Measurements from ENCODE around the gene PPP1R3D.
A peak's percentile ranks its signal among the peaks of the same experiment; 100 is the strongest.

PPP1R3D gene

DNA sequence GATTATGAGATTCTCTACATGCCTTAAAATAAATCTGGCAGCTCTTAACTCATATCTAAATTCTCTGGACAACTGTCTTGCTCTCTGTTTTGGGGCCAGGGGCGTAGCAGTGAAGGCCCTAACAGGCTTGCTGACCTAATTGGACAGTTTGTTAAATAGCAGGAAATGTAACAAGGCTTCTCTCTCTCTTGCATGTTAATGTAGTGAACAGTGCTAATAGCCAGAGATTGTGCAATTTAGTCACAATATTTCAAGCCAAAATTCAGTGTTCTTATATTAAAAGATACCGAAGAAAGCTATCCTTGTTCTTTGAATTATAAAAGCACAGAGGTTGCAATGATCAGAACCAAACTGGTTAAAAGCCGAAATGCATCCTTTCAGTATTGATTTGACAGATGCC is 3.0 kb downstream of the PPP1R3D start:
- Histone ChIP-seq H3K9me3 (ENCODE audit: control insufficient read depth, insufficient read depth, low read length) (peaks cover 5% of the 10 kb centered on the region), H3K9ac (ENCODE audit: low read depth, low read length) (no peak overlapping the region), H3K4me3 (ENCODE audit: low read depth, low read length) (no peak overlapping the region), H3K36me3 (ENCODE audit: control insufficient read depth, insufficient read depth, low read length) (peaks cover 5% of the 10 kb centered on the region), H3K27me3 (ENCODE audit: control insufficient read depth, insufficient read depth, low read length) (peaks cover 38% of the 10 kb centered on the region), H3K4me1 (ENCODE audit: control insufficient read depth, insufficient read depth, low read length) (peaks cover 12% of the 10 kb centered on the region), H3K27ac (ENCODE audit: low read depth, low read length) (no peak overlapping the region)

DNA sequence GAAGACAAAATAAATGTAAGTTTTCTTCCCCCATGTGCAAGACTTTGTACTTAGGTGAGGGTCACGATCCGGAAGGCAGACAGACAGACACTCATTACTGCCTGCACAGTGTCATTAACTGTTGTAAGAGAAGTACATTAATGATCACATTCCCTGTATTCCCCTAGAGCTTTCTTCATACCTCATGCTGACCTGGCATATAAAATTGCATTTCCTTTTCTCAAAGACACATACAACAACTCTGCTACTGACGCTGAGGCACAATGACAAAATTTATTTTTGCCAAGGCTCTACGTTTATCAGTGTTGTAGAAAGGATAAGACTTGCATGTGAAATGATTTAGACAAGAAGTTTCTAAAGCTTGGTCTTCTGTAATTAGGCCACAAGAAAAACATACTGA is 3.7 kb downstream of the PPP1R3D start:
- Histone ChIP-seq H3K36me3 (ENCODE audit: control insufficient read depth, insufficient read depth, low read length) (no peaks in the 10 kb centered on the region), H3K27me3 (ENCODE audit: control insufficient read depth, insufficient read depth, low read length) (peaks cover 38% of the 10 kb centered on the region), H3K4me1 (ENCODE audit: control insufficient read depth, insufficient read depth, low read length) (peaks cover 13% of the 10 kb centered on the region), H3K9me3 (ENCODE audit: control insufficient read depth, insufficient read depth, low read length) (peaks cover 5% of the 10 kb centered on the region), H3K4me3 (ENCODE audit: low read depth, low read length) (no peak overlapping the region), H3K9ac (ENCODE audit: low read depth, low read length) (no peak overlapping the region), H3K27ac (ENCODE audit: low read depth, low read length) (no peak overlapping the region)

DNA sequence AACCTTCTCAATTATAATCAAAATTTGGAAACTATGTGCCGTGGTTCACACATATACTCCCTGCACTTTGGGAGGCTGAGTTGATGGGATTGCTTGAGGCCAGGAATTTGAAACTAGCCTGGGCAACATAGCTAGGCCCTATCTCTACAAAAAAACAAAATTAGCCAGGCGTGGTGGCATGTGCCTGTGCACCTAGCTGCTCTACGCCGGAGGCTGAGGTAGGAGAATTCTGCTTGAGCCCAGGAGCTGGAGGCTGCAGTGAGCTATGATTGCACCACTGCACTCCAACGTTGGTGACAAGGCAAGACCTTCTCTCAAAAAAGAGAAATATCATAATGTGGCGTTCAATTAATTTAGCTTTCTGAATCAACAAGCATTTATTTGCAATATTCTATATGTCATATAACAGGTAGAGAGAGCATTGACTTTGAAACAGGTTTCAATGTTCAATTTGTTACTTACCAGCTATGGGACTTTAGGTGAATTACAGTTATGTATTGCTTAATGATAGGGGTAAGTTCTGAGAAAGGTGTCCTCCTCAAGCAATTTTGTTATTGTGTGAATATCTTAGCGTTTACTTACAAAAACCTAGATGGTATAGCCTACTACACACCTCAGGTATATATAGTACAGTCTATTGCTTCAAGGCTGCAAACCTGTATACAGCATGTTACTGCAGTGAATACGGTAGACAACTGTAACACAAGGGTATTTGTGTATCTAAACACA is 4.5 kb downstream of the PPP1R3D start:
- H3K9me3 ChIP-seq (ENCODE audit: control insufficient read depth, insufficient read depth, low read length): peaks cover 5% of the 10 kb centered on the region
- H3K4me3 ChIP-seq (ENCODE audit: low read depth, low read length): no peak overlapping the region
- H3K9ac ChIP-seq (ENCODE audit: low read depth, low read length): no peak overlapping the region
- no peaks in the 10 kb centered on the region for H3K36me3 ChIP-seq (ENCODE audit: control insufficient read depth, insufficient read depth, low read length)
- H3K4me1 ChIP-seq (ENCODE audit: control insufficient read depth, insufficient read depth, low read length): peaks cover 8% of the 10 kb centered on the region
- H3K27ac ChIP-seq (ENCODE audit: low read depth, low read length): no peak overlapping the region
- peaks cover 38% of the 10 kb centered on the region for H3K27me3 ChIP-seq (ENCODE audit: control insufficient read depth, insufficient read depth, low read length)

DNA sequence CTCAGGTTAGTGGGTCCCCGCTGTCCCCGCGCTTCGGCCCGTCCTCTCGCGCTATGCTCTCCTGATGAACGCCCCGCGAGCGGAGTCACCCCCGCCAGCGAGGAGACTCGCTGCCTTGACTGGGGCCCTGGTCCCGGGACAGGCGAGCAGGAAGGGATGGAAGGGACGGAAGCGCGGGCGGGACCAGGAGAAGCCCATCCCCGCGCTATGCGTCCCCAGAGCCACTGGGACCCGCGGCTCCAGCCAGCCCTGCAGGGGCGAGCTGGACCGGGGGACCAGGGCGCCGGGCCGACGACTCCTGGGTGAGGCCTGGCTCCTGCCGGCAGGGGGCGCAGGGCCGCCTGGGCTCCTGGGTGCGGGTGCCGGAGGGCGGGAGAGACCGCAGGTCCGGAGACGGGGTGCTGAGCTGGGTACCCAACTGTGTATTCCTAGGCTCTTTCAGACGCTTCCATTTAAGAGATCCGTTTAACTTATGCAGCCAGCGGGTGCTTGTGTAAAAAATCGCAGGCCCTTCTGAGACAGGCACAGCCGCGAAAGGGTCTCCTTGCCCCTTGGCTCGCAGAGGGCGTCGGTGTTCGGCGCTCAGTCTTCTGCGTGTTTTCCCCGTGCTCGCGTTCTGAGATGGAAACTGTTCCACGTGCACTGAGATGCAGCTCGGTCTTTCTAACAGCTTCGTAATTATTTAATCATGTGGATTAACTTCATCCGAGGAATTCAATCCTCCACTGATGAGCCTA is 6.1 kb downstream of the PPP1R3D start:
- no peaks in the 10 kb centered on the region for H3K36me3 ChIP-seq (ENCODE audit: control insufficient read depth, insufficient read depth, low read length)
- H3K4me3 ChIP-seq (ENCODE audit: low read depth, low read length): peak overlapping the region; percentile 57
- no peak overlapping the region for H3K27ac ChIP-seq (ENCODE audit: low read depth, low read length)
- peaks cover 34% of the 10 kb centered on the region for H3K27me3 ChIP-seq (ENCODE audit: control insufficient read depth, insufficient read depth, low read length)
- H3K4me1 ChIP-seq (ENCODE audit: control insufficient read depth, insufficient read depth, low read length): peaks cover 8% of the 10 kb centered on the region
- H3K9ac ChIP-seq (ENCODE audit: low read depth, low read length): no peak overlapping the region
- peaks cover 2% of the 10 kb centered on the region for H3K9me3 ChIP-seq (ENCODE audit: control insufficient read depth, insufficient read depth, low read length)

DNA sequence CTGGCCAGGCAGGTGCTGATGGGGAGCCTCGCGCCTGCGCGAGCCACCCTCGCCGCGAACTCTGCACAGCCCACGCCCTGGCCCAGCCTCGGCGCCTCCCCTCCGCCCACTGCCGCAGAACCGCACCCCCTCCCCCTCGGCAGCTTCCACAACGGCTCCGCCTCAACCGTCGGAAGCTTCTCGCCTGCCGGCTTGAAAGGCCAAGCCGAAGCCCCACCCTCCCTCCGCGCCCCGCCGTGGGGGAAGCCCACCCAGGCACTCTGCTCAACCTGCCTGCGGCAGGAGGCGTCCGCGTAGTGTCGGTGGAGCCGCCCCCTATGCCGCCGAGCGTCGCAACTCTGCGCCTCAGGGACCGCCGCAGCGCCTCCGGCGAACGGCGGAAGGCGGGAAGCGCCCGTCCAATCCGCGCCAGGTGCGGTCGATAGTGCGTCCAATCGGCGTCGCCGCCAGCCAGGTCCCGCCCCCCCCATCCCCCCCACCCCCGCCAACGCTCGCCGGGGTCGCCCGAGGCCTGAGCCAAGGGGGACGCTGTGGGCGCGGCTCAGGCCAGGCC is 6.7 kb downstream of the PPP1R3D start, which contains the start of gene SYCP2:
SYCP2 (minus strand) TSS at position 342 of the 553 bp plus-strand sequence. CDS start 11,224 bp downstream, outside the sequence.
- peak within 1 kb of the TSS; percentile 57 for H3K4me3 ChIP-seq (ENCODE audit: low read depth, low read length)
- no peak within 1 kb of the TSS for H3K9ac ChIP-seq (ENCODE audit: low read depth, low read length)
- H3K36me3 ChIP-seq (ENCODE audit: control insufficient read depth, insufficient read depth, low read length): no peaks in the 10 kb centered on the region
- no peak within 1 kb of the TSS for H3K27ac ChIP-seq (ENCODE audit: low read depth, low read length)
- H3K9me3 ChIP-seq (ENCODE audit: control insufficient read depth, insufficient read depth, low read length): no peaks in the 10 kb centered on the region
- peaks cover 8% of the 10 kb centered on the region for H3K4me1 ChIP-seq (ENCODE audit: control insufficient read depth, insufficient read depth, low read length)
- peaks cover 28% of the 10 kb centered on the region for H3K27me3 ChIP-seq (ENCODE audit: control insufficient read depth, insufficient read depth, low read length)

DNA sequence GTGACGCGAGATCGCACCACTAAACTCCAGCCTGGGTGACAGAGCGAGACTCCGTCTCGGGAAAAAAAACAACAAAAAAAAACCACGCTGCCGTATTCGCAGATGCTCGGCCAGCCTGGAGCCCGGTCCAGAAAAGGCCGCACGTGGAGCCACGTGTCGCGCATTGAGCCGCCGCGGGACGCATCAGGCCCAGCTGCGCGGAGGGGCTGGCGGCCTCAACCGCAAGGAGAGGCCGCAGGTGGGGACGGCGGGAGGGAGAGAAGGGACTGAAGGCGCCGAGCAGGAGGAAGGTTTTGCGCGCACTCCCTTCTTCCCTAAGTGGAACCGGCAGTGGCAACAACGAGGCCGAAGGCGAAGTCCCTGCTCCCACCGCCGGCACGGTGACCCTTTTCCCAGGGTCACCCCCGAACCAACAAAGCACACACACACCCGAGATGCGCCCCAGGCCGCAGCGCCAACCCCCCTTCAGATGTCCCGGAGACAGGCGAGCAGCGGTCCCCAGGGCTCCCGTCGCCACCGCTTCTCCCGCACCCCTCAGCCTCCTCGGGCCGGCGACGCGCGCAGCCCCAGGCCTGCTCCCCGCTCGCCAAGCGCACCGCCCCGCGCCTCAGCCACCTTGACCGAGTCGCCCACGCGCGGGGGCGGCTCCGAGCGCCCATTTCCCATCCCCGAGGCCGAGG is 7.3 kb downstream of the PPP1R3D start:
- H3K4me3 ChIP-seq (ENCODE audit: low read depth, low read length): no peak overlapping the region
- H3K36me3 ChIP-seq (ENCODE audit: control insufficient read depth, insufficient read depth, low read length): no peaks in the 10 kb centered on the region
- H3K4me1 ChIP-seq (ENCODE audit: control insufficient read depth, insufficient read depth, low read length): peaks cover 8% of the 10 kb centered on the region
- H3K27me3 ChIP-seq (ENCODE audit: control insufficient read depth, insufficient read depth, low read length): peaks cover 21% of the 10 kb centered on the region
- H3K27ac ChIP-seq (ENCODE audit: low read depth, low read length): no peak overlapping the region
- H3K9ac ChIP-seq (ENCODE audit: low read depth, low read length): no peak overlapping the region
- H3K9me3 ChIP-seq (ENCODE audit: control insufficient read depth, insufficient read depth, low read length): no peaks in the 10 kb centered on the region

DNA sequence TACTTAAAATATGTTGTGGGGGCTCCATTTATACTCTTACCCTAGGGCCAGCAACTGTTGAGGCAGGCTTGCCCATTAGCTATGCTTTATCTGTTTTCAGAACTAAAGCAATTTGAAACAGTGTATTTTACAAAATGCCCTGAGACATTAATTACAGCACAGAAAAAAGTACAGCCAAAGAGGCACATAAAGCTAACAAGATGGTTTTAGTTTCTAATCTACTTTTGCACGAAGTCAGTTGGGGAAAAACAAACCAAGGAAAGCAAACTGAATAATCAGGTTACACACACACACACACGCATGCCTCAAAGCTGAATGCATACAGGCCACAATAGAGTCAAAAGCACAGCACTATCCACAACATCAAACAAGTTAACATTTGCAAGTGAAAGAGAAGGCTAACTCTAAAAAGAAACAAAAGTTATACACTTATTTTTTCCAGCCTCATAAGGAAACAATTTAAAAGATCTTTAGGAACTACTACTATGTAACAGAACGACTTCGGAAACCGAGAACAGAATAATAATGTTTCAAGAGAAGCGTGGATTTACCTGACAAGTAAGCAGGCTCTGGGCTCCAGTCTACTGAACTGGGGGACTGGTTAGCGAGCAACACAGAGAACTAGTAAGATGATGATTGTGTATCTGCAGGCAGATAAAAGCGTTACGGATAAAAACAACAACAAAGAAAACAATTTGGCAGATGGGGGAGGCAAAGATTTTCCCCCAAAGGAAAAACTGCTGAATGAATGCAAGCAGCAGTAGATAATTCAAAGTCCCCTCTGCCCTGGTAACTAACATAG is 8.4 kb downstream of the PPP1R3D start:
- Histone ChIP-seq H3K27me3 (ENCODE audit: control insufficient read depth, insufficient read depth, low read length) (peaks cover 21% of the 10 kb centered on the region), H3K27ac (ENCODE audit: low read depth, low read length) (peak overlapping the region; percentile 30), H3K4me1 (ENCODE audit: control insufficient read depth, insufficient read depth, low read length) (peaks cover 8% of the 10 kb centered on the region), H3K36me3 (ENCODE audit: control insufficient read depth, insufficient read depth, low read length) (no peaks in the 10 kb centered on the region), H3K4me3 (ENCODE audit: low read depth, low read length) (no peak overlapping the region), H3K9me3 (ENCODE audit: control insufficient read depth, insufficient read depth, low read length) (no peaks in the 10 kb centered on the region), H3K9ac (ENCODE audit: low read depth, low read length) (no peak overlapping the region)

DNA sequence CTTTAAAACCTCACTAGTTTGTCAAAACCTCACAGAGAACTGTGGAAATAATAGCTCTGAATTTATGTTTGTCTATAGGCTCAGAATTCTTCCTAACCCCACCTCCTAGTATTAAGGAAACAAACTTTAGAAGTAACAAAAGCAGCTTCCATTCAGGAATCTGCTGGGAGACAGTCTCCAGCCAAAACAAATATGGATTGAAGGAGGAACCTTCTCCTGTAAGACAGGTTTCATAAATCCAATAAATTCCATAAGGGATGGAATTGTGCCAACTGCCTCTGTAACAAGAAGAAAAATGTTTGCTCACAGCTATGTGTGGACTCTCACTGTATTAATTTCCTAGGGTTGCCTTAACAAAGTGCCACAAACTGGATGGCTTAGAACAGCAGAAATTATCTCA is 14.2 kb downstream of the PPP1R3D start:
- H3K27ac ChIP-seq (ENCODE audit: low read depth, low read length): no peak overlapping the region

DNA sequence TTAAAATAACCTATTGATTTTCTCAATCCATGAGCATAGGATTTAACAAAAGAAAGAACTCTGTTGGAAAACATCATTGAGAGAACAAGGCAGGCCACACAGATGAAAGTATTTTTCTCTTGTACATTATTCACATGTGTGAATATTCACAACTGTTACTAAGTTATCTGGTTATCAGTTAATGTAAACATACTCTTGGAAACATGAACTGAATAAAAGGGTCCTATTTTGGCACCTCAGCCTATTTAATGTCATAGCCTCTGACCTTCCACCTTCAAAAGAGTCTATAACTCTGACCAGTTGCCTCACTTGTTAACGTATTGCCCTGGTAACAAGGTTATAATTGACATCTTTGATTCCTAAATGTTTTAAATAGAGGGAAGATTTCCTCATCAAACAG is 14.7 kb downstream of the PPP1R3D start:
- Histone ChIP-seq H3K27ac (ENCODE audit: low read depth, low read length) (no peak overlapping the region), H3K36me3 (ENCODE audit: control insufficient read depth, insufficient read depth, low read length) (no peaks in the 10 kb centered on the region), H3K4me3 (ENCODE audit: low read depth, low read length) (no peak overlapping the region), H3K9me3 (ENCODE audit: control insufficient read depth, insufficient read depth, low read length) (no peaks in the 10 kb centered on the region), H3K9ac (ENCODE audit: low read depth, low read length) (no peak overlapping the region), H3K4me1 (ENCODE audit: control insufficient read depth, insufficient read depth, low read length) (no peaks in the 10 kb centered on the region), H3K27me3 (ENCODE audit: control insufficient read depth, insufficient read depth, low read length) (no peaks in the 10 kb centered on the region)

More for the DNA sequence above, 14.2 kb downstream of the PPP1R3D start:
- no peaks in the 10 kb centered on the region for H3K36me3 ChIP-seq (ENCODE audit: control insufficient read depth, insufficient read depth, low read length)
- H3K9ac ChIP-seq (ENCODE audit: low read depth, low read length): no peak overlapping the region
- no peaks in the 10 kb centered on the region for H3K27me3 ChIP-seq (ENCODE audit: control insufficient read depth, insufficient read depth, low read length)
- no peak overlapping the region for H3K4me3 ChIP-seq (ENCODE audit: low read depth, low read length)
- no peaks in the 10 kb centered on the region for H3K9me3 ChIP-seq (ENCODE audit: control insufficient read depth, insufficient read depth, low read length)
- H3K4me1 ChIP-seq (ENCODE audit: control insufficient read depth, insufficient read depth, low read length): no peaks in the 10 kb centered on the region

DNA sequence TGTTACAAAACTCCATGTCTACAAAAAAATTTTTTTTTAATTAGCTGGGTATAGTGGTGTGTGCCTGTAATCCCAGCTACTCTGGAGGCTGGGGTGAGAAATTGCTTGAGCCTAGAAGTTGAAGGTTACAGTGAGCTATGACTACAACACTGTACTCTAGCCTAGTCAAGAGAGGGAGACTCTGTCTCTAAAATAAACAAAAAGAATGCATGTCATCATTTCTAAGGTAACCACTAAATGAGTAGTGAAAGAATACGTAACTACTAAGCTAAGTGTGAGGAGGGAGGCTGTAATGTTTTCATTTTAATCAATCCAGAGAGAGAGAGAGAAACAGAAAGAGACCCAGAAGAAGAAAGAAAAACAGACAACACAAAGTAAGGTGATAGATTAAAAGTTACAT is 16.6 kb downstream of the PPP1R3D start:
- Histone ChIP-seq H3K36me3 (ENCODE audit: control insufficient read depth, insufficient read depth, low read length) (no peaks in the 10 kb centered on the region), H3K27ac (ENCODE audit: low read depth, low read length) (no peak overlapping the region), H3K9ac (ENCODE audit: low read depth, low read length) (no peak overlapping the region), H3K4me3 (ENCODE audit: low read depth, low read length) (no peak overlapping the region), H3K27me3 (ENCODE audit: control insufficient read depth, insufficient read depth, low read length) (no peaks in the 10 kb centered on the region), H3K4me1 (ENCODE audit: control insufficient read depth, insufficient read depth, low read length) (peaks cover 2% of the 10 kb centered on the region; the same call in 1 of the 2 replicates), H3K9me3 (ENCODE audit: control insufficient read depth, insufficient read depth, low read length) (no peaks in the 10 kb centered on the region)
